GM18507 (cell line): ENCODE measurements around the gene PIR.

Source experiments
- DNase-seq: peaks from one replicate; pipeline ENCODE4 v3.0.0; 2011; ENCODE audit warnings: low read depth; ENCODE audit not compliant: insufficient read length; ENCODE audit errors: extremely low spot score
- FAIRE-seq: peaks from 2 replicates; lab custom pipeline; 2011; peaks lifted over from hg19 to GRCh38; lab: Jason Lieb, UNC

The PIR gene

DNA sequence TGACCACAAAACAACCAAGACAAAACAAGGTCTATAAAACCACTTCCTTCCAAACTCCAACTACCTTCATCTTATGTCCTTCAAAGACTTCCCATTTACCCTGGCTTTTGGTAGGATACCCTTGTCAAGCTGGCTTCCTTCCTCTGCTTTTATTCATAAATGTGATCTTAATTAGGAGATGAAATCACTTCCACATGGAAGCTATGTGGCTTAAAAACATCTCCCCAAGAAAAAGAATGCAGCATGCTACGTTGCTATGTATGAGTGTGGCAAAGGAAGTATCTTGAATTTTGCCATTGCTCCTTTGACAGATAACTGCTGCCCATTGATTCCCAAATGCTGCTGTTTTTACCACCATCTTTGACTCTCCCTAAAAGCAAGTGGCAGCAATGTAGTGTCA lies 62.5 kb downstream of the PIR start:
- DNase-seq = no peak
- peak; percentile 45 for FAIRE-seq

GRCh38 chrX:15430076-15430475 lies 63.1 kb downstream of the PIR start:
- DNase-seq = no peak
- FAIRE-seq = peak; percentile 5

- no peak for FAIRE-seq
- no peak for DNase-seq
Measured at GRCh38 chrX:15425024-15425423, 68.1 kb downstream of the PIR start.

- no peak for DNase-seq
- FAIRE-seq = no peak
Measured at GRCh38 chrX:15418707-15419181, 74.4 kb downstream of the PIR start.

- no peak for FAIRE-seq
- DNase-seq = no peak
Measured at GRCh38 chrX:15418041-15418706, 75.0 kb downstream of the PIR start.

DNA sequence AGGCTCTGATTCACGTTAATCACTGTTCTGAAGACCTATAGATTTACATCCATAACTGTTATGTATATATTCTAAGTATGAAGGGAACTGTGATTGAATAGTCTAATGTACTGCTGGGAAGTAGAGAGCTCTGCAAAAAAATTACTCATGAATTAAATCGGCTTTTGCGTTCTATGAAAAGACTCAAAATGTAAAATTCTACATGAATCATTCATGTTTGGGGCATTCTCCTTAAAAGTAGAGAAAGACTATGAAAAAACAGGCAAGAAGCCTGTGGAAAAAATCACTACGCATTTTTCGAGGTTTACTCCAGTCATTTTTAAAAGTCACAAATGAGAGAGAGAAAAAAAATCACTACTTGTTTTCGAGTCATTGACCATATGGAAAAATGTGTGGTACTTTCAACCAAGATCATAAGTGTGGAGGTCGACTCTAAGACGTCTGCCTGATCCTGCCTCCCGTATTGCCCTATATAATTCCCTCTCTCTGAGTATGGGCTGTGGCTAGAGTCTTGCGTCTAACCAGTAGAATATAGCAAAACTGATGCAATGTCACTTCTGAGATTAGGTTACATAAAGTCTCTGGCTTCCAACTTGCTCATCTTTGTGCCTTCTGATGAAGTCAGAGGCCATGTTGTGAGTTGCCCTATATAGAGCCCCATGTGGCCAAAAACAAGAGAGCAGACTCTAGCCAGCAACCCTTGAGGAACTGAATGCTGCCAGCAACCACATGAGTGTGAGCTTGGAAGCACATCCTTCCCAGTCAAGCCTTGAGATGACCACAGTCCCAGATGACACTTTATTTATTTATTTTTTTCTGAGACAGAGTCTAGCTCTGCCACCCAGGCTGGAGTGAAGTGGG lies 76.8 kb downstream of the PIR start:
- FAIRE-seq (no peak), DNase-seq (no peak)

- no peak for DNase-seq
- FAIRE-seq = no peak
Measured at GRCh38 chrX:15413101-15413500, 80.0 kb downstream of the PIR start.

DNA sequence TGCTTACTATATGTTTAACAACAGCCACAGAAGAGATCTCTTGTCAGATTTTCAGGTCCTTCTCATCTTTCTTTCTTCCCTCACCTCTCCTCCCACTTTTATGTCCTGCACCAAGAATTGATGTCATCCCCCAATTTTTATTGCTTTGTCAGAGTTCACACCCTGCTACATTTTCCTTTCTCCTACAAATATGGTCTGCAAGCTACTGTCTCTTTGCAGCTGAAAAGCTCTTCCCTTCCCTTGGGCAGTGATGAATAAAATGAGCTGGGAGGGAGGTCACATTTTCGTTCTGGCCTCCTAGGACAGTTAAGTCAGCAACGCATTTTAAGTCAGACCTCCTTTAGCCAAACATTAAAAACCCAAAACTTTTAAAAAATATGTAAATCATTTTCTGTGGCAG lies 82.2 kb downstream of the PIR start:
- DNase-seq (no peak), FAIRE-seq (peak; percentile 66)

- FAIRE-seq (no peak), DNase-seq (no peak)
Measured at GRCh38 chrX:15410430-15410829, 82.7 kb downstream of the PIR start.

GRCh38 chrX:15405846-15406245 lies 87.3 kb downstream of the PIR start:
- DNase-seq (no peak), FAIRE-seq (no peak)

DNA sequence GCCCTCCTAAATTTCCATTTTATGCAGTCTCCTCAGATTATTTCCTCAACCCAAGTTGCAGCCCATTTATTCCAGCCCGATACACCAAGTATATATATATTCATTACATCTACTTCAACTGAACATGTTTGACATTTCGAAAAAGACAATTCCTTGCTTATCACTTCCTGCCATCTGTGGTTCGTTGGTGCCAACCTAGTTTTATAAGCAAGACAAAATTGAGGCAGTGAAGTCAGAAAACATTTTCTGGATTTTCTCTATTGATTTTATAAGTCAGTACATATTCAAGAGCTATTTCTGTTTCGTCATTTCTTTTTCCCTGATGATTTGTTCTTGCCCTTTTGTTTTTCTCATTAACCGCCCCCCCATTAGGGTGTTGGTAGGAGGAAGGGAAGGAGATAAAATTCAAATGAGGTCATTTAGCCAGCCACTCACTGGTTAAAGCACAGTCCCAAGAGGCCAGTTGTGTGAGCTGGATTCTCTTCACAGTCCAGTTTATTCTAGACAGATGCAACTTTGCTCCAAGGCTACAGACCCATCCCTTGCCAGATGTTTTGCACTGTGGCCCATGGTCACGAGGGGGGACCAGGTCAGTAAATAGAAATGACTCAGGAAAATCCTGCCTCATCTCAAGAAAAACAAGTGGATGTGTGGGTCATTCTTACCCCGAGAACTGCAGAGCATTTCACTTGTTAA lies 88.6 kb downstream of the PIR start:
- DNase-seq (no peak), FAIRE-seq (no peak)

GRCh38 chrX:15401378-15401777 lies 91.8 kb downstream of the PIR start:
- DNase-seq (no peak), FAIRE-seq (no peak)

GRCh38 chrX:15399962-15400391 lies 93.2 kb downstream of the PIR start:
- FAIRE-seq = peak; percentile 65
- DNase-seq = no peak

- FAIRE-seq = peak; percentile 80
- no peak for DNase-seq
Measured at GRCh38 chrX:15398874-15399273, 94.3 kb downstream of the PIR start.

- no peak for DNase-seq
- no peak for FAIRE-seq
Measured at GRCh38 chrX:15395789-15396188, 97.3 kb downstream of the PIR start.

DNA sequence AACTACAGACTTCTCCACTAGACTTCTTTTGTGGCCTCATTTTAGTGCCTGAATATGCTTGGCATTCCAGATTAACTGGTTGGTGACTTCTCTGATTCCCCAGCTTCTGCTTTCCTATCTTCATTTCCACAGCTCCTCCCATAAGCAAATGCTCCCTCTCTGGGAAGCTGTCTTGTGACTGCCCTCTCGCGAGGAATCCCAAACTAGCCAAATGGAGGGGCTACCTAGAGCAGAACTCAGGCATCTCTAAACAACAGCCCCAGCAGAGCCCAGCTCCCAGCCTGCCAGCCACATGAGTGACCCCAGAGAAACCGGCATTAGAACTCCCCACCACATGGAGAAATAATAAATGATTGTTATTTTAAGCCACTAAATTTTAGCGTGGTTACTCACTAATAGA lies 101.3 kb downstream of the PIR start:
- no peak for FAIRE-seq
- no peak for DNase-seq

GRCh38 chrX:15384304-15384703 lies 108.8 kb downstream of the PIR start, which contains the start of gene VEGFD:
Gene VEGFD, minus strand, starts transcription at chrX:15384413. Its CDS starts 467 bp downstream, at chrX:15383946.
- DNase-seq (no peak), FAIRE-seq (no peak)

GRCh38 chrX:15382813-15383212 lies 110.3 kb downstream of the PIR start:
- FAIRE-seq = peak; percentile 48
- DNase-seq = no peak

DNA sequence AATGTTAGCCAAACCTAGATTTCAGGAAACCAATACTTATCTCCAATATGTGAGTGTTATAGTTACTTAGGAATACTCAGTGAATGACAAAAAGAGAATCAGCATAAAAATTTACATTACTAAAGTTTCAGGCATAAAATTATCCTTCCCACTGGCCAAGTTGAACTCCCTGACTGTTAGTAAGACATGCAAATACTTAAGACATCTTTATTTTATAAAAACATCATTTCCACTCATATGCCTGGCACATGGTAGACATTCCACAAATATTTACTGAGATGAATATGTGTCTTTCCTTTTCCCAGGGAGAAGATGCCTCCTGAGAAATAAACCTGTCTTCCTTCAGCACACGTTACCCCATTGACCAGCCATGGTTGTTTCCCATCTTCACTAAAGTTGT lies 116.2 kb downstream of the PIR start:
- DNase-seq (no peak), FAIRE-seq (no peak)

DNA sequence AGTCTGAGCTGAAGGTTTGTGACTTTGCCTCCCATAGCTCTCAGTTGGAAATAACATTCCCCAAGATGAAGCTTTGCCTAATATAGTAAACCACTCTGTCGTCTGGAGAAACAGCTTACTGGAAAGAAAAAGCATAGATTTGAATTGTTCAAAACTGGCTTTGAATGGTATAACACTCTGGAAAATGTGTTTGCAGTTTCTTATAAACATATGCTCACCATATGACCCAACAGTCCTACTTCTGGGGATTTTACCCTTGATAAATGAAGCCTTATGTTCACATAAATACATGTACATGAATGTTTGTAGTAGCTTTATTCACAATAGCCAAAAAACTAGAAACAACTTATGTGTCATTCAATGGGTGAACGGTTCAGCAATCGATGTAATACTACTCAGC lies 119.2 kb downstream of the PIR start:
- no peak for FAIRE-seq
- no peak for DNase-seq
